Mucosa of gallbladder (tissue), 1 donor: Measurements from ENCODE around the gene GREB1L. TPM values are rescaled to one million over a fixed set of nuclear protein-coding genes. Genes with fewer than 3 reads are reported as not detected.
"Not testable (repeated sequence)": the region's sequence is repeated elsewhere in the genome, so short reads cannot be mapped to it uniquely, and the experiment has no call there.

Source experiments
- DNase-seq: peaks from one replicate; pipeline ENCODE4 v3.0.0-alpha.2; 2020; ENCODE audit warnings: low spot score
- total RNA-seq: library from RNA; stranded (reverse); gene quantifications from one replicate; pipeline ENCODE4 v1.2.1, GENCODE V29; 2021
- donor health status: DM: no; HTN: no; CAD: no.

GREB1L gene
- total RNA-seq, 1 donor from 2014 or later = 0.40 TPM

DNA sequence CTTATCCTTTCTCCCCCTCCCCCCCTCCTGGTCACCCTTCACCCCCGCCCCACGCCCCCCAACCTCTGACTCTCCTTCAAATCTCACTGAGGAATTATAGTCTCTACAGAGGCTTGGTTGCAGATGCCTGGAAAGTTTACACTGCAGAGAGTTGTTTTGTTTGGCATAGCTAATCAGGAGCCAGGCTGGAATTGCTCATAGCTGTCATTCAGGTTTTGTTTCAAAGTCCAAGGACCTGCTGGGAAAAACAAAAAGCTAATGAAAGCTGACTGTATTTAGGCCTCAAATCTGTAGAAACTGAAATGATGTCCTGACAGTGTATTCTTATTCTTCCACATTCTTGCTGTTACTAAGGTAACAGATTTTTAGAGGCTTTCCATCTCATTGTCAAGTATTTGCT is 22.6 kb downstream of the GREB1L start:
- peak; percentile 25 for DNase-seq

DNA sequence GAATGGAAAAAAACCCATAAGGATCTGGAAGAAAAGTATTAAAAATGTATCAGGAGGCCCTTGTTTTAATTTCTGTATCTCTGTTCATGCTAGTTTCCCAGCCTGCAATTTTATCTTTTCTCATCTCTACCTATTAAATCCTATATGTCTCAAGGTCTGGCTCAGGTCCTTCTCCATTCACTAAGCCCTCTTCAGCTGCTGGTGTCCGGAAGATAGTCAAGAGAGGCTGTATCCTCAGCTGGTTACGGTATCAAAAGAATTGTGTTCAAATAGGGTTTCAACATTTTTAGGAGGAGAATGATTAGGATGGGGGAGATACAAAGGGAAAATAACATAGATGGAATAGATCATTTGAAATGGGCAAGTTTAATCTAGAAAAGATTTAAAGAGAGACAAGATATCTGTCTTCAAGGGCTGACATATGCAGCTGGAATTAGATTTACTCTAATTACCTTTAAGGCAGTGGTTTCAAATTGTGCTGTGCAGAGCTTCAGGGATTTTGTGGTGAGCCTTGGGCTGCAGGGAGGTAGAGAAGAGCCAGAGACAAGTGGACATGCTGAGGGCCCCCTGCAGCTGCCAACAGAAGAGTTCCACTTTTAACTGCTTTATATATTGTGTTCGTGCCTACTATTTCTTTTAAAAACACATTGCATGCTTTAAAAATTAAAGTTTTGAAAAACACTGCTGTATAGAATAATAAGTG is 24.1 kb downstream of the GREB1L start:
- no peak for DNase-seq

DNA sequence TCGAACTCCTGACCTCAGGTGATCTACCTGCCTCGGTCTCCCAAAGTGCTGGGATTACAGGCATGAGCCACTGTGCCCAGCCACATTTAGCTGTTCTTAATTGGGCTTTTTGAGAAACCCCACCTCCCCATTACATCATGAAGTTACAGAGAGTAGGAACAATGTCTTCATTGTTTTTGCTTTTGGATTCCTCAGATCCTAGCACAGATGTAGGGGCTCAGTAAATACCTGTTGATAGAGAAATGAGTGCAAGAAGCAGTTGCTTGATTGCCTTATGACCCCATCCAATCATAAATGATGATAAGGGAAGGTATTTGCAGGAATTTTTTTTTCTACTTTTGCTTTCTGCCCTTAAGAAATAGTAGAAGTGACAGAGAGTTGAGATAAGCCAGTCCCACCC is 25.4 kb downstream of the GREB1L start:
- DNase-seq = no peak

DNA sequence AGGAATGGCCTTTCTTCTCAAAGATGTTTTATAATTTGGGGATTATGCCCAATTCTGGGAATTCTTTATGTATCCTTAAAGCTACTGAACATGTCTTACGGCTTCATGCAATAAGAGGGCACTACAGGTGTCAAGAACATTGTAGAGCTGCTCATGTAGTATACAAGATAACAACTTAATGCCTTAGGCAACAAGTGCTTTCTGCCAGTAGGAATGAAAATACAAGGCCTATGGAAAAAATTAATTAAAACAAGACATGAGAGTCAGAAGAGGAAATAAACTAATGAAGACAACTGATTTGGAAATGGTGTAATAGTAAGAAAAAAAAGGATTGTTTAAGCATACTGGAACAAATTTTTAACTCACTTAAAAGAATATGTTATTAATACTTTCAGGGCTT is 27.3 kb downstream of the GREB1L start:
- DNase-seq = no peak

DNA sequence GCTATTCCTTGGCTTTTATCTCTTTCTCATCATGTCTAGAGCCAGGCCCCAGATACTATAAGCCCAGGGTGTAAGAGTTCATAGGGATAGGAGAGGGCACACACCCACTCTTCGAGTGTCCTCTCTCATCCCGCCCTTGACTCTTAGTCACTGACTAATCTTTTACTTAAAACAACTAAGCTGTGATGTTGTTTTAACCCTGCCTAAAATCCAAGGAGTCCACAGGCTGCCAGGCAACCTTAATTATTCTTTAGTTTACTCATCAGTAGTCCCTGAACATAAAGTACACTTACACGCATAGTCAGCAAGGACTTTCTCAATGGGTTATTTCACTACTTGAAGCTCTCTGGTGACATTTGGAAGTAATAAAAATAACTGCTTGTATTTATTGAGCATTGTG is 28.4 kb downstream of the GREB1L start:
- DNase-seq = no peak

DNA sequence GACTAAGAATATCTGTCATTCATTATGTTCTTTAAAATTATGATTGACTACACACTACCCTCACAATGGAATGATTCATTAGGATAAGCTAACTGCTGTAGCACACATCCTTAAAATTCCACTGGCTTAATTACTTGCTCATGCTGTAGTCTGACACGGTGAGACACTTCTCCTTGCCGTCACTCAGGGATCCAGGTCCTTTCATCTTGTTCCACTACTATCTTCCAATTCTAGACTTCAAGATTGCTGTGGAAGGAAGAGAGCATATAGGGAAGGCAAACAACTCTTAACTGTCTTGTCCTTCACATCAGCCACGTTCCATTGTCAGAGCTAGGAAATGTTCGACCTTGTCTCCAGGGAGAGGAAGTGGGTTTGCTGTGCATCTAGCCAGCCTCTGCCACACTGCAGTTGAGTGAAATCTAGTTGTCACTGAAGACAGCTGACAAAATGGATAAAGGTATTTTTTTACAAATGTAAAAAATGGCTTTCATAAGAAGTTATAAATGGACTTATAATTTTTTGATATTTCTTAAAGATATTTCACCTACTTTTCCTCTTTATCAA is 30.1 kb downstream of the GREB1L start:
- no peak for DNase-seq

DNA sequence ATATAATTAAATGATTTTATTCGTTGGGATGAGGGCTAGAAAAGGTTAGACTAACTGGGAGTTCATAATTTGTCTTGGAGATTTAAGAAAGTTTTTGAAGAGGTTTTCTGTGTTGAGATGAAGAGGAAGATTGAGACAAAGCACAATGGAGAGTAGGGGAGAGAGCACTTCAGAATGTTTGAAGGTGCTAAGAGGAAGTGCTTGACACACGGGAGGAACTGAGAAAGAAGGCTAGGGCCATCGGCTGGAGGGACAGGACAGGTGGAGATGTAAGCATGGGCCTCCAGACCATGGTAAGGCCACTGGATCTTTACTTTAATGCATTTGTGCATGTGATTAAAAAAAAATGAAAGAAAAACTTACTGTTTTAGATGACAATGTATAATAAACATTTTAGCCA is 31.5 kb downstream of the GREB1L start:
- no peak for DNase-seq

DNA sequence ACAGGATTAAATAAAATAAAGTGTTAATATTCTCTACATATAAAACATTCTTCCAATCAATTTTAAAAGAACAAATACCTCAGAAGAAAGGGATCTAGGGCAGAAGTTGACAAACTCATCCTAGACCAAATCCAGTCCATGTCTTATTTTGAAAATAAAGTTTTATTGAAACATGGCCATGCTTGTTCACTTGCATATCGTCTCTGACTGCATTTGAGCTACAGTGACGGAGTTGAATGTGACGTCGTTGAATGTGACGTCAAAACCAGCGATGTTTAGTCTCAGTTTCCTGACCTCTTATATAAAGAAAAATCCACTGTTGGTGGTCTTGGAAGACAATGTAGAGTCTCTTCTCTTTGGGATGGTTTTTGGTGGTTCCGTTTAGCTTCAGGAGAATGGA is 33.6 kb downstream of the GREB1L start:
- DNase-seq = no peak

DNA sequence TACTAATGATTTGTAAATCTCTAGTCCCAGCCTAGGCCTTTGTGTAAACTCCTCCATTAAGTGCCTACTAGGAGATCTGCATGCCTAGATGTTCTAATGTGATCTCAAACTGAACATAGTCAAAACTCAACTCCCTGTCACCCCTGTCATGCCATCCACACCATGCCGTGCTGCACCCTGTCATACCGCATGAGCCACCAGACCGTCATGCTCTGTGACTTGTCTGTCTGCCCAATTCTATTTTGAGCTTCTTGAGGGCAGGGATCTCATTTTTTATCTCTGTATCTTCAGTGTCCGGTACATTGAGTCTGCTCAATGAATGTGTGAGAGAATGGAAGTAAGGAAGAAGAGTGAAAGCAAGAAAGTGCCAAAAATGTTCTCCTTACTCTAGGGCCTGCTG is 35.5 kb downstream of the GREB1L start:
- no peak for DNase-seq

DNA sequence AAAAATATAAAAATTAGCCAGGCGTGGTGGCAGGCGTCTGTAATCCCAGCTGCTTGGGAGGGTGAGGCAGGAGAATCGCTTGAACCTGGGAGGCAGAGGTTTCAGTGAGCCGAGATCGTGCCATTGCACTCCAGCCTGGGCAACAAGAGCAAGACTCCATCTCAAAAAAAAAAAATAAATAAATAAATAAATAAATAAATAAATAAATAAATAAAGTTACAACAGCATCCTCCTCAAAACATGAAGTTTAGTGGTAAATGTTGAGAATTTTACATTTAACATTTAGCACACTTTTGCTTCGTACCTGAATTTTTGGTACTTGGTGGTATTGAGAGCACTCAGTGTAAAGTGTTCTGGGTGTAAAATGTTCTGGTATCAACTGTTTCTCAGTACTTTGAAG is 36.2 kb downstream of the GREB1L start:
- not testable (repeated sequence) for DNase-seq

DNA sequence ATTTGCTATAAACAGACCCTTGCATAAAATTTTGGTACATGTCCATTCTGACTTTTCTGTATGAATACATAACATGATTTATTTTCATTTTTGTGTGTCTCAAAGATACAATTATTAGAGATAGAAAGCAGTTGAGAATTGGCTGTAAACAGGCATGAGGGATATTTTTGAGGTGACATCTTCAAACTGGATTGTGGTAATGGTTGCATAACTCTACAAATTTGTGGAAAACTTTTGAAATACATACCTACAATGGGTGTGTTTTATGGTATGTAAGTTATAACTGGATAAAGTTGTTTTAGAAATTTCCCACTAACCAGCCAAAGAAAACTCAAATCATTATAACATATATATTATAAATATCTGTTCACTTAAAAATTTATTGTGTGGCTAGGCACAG is 39.6 kb downstream of the GREB1L start:
- no peak for DNase-seq

DNA sequence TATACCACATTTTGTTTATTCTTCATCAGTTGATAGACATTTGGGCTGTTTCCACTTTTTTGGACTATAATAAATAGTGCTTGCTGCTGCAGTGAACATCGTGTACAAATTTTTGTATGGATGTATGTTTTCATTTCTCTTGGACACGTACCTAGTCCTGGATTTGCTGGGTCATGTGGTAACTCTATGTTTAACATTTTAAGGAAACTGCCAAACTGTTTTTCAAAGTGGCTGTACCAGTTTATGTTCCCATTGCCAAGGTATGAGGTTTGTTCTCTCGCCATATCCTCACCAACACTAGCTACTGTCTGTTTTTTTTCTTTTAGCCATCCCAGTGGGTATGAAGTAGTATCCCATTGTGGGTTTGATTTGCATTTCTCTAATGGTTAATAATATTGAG is 42.5 kb downstream of the GREB1L start:
- no peak for DNase-seq

DNA sequence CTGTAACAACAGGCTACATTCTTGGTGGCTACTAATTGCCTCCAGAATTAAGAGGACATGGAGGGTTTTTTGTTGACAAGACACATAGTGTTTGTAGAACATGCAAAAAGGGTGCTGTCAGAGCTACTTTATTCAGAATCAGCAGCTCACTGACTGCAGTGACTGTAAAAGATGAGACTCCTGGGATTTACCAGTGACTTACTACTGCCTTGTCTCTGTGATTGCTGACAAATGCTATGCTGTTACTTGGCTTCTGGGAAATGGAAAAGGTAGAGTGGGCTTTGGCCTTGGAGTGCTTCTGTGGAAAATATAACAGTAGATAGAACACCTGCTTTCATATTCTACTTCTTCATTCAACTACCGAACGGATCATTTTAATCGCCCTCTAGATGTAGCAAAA is 47.8 kb downstream of the GREB1L start:
- DNase-seq = no peak

DNA sequence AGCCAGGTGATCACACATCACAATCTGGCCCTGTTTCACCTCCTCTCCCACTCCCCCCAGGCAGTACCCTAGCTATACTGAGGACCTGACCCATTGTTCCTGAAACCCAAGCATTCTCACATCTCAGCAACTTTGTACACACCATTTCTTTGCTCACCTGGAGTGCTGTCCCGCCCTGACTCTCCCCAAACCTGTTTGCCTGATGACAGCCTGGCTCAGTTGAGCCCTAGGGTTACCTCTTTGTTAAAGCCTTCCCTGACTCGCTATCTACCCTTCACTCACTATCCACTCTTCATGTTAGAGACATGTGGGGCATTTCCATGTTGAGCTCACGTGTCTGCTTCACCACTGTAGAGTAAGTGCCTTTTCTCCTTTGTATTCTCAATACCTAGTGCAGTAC is 49.1 kb downstream of the GREB1L start:
- no peak for DNase-seq

DNA sequence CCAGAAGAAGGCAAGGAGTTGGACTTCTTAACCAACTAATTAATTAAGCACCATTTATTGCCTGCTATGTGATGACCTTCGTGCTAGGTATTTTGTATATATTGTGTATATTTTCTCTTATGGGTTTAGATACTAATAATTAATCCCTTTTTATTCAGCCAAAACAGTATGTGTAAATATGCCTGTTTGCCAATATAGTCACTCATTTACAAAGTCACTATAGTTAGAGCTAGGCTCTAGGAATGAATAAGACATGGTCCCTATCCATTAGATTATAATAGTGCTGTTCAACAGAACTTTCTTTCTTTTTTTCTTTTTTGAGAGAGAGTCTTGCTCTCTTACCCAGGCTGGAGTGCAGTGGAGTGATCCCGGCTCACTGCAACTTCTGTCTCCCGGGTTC is 51.4 kb downstream of the GREB1L start:
- no peak for DNase-seq

DNA sequence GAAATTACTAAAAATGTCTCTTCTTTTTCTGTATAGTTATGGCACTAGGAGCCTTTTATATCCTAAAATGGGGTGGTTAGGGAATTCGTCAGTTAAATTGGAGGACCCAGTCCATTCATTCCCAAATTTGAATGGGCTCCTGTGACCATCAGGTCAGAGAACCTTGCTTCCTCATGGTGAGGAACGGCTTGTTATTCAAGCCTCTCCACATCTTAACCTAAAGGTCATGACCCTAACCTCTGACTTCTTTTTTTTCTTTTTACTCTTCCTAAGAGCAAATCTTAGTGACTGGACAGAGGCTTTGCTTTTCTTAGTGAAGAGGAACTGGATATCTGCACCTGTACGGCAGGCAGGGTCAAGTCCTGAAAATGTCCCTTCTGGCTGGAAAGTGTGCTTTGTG is 53.1 kb downstream of the GREB1L start:
- DNase-seq = no peak

DNA sequence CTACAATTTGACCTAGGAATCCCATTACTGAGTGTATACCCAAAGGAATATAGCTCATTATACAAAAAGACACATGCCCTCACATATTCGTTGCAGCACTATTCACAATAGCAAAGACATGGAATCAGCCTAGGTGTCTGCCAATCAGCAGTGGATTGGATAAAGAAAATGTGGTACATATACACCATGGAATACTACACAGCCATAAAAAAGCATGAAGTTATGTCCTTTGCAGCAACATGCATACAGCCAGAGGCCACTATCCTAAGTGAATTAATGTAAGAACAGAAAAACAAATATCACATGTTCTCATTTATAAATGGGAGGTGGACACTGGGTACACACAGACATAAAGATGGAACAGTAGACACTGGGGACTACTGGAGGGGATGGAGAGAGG is 54.0 kb downstream of the GREB1L start:
- no peak for DNase-seq

DNA sequence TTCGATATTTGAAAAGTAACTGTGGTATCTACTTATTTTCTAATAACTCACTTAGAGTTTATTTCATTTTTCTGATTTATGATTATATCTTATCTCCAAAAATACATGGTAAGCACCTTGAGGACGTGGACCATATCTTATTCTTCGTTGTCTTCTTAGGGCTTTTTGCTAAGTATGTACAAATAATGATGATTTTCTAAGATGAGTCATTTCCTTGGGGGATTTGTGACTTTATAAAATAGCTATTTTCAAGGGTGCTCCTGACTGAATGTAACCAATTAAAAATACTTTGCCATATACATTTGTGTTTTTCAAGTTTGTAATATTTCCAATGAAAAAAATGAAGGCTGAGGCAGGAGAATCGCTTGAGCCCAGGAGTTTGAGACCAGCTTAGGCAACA is 56.3 kb downstream of the GREB1L start:
- DNase-seq = no peak

DNA sequence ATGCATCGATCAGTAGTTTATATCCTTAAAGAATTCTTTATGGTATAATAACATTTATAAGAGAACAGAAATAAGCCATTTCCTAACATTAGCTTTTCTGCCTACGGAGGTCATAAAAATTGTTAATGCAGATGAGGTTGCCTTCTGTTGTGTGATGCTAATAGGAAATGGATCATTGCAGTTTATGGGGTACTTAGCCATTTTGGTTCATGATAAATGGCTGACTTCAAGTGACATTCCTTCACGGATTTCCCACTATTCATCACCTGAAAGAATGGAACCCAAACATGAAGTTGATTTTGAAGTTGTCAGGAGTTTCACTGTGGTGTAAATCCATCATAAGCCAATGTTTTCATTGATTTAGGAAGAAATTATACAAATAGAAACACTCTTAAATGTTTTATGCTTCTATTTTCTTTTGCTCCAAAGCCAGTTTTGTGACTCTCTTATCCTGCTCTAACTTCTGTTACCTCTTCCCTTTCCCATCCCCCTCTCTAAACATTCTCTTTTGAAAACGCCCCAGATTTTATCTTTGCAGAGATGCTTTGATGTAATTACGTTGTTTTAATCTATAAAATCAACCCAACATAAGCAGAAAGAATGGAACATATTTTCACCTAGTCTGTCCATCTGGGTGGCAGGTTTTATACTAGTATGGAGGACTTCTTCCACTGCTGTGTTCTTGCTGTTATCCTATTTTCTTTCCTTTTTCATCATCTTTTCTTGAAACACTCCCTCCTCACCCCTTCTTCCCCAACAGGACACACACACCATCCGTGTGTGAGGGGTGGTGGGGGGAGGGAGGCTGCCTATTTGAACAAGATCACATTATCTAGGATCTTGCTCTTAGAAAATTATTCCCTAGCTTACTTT is 58.2 kb downstream of the GREB1L start:
- no peak for DNase-seq

DNA sequence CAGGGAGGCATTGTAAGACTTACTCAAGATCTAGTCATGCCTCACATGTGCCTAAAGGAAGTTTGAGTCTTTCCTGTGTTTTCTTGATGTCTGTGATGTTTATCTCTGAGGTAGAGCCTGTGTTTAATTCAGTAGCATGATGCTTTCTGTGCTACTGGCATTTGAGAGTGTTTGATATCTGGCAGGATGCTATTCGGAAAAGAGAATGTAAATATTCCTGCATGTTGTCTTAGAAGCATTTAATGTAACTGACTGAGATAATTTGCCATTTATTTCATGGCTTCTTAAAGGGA is 58.8 kb downstream of the GREB1L start:
- DNase-seq = no peak

DNA sequence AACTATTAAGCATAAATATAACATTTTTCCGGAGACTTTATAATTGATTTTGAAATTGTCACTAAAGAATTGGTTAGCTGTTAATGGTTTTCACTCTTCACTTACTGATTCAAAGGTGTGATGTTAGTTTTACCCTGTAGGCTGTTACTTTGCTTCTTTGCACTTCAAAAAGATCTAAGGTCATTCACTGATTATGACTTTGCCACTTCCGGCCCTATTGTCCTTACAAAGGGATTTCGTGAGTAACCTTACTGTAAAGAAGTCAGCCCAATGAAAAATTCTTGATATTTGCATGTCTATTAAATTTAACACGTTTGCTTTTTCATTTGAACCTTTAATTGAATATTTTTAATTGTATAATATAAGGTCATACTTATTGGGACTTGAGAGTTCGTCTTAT is 61.4 kb downstream of the GREB1L start:
- DNase-seq = no peak

DNA sequence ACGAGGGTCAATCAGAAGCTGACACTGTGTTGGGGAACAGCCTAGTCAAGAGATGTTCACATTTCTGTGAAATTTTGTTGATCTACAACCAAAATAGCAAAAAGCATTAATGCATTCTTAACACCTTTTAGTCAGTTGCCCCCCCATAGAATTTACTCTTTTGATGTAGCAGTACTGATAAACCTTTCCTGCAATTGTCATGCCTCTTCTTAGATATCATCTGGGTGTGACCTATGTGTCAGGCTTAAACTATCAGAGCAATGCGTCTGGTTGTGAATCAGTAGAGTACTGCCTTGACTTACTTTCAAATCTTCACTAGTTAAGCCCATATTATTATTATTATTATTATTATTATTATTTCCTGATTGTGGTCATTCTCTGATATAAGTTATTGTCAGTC is 61.9 kb downstream of the GREB1L start:
- DNase-seq = no peak

DNA sequence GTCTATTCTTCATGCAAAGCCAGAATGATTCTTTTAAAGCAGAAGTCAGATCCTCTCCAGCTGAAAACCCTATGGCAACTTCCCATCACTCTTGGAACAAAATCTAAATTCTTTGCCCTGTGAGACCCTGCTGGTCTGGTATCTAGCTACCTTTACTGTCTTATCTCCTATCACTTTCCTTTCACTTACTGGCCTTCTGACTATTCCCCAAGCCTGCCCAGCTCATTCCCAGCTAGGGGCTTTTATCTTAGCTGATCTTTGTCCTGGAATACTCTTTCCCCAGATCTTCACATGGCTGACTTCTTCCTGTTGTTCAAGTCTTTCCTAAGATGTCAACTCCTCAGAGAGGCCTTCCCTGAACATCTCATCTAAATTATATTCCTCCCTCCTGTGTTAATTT is 63.6 kb downstream of the GREB1L start:
- no peak for DNase-seq
